Measurements from ENCODE around the gene ADAM15. TPM values are rescaled to one million over a fixed set of nuclear protein-coding genes. Genes with fewer than 3 reads are reported as not detected.

The ADAM15 gene
- total RNA-seq, 1 donor, result 69.9 TPM

DNA sequence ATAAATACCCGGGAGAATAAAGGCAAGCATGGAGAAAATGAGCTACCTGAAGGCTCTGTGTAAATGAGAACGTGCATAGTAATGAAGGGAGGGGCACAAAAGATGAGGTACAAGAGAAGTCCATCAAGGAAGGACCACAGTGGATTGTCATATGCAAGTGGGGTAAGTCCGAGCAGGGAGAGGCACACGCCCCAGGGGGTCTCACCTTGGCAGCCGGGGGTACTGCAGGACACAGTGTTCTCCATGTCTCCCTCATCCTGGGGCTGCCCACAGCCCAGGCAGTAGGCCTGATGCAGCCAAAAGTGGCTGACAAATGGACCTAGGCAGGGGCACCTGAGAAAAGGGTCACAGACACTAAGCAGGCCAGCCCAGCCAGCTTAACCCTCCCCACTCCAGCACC, 27.5 kb upstream of the ADAM15 start:
- no peak for DNase-seq (ENCODE audit: low read depth)
- TF ChIP-seq, protein P1, sequence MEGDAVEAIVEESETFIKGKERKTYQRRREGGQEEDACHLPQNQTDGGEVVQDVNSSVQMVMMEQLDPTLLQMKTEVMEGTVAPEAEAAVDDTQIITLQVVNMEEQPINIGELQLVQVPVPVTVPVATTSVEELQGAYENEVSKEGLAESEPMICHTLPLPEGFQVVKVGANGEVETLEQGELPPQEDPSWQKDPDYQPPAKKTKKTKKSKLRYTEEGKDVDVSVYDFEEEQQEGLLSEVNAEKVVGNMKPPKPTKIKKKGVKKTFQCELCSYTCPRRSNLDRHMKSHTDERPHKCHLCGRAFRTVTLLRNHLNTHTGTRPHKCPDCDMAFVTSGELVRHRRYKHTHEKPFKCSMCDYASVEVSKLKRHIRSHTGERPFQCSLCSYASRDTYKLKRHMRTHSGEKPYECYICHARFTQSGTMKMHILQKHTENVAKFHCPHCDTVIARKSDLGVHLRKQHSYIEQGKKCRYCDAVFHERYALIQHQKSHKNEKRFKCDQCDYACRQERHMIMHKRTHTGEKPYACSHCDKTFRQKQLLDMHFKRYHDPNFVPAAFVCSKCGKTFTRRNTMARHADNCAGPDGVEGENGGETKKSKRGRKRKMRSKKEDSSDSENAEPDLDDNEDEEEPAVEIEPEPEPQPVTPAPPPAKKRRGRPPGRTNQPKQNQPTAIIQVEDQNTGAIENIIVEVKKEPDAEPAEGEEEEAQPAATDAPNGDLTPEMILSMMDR (IDR thresholded peaks at IDR 0.05; ENCODE audit: insufficient read depth, low read length), result no peak
- H3K4me3 ChIP-seq (ENCODE audit: low read depth, low read length), result no peak overlapping the region

DNA sequence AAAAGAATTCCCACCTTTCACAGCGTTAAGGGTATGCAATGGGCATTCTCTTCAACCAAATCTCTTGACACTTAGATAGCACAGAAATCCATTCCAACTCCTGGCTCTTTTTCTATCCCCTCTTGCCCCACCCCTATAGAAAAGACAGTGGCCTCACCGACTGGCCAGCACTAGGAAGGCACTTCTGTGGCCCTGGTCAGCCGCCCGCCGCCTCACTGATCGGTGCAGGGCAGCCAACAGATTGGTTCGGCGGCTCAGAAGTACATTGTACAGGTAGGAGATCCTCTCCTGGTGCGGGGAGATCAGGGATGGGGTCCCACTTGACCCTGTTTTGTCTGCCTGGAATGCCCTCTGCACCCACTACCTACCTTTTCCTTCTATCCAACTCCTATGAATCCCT, 26.8 kb upstream of the ADAM15 start:
- DNase-seq (ENCODE audit: low read depth), result no peak
- TF ChIP-seq, protein P1 (IDR thresholded peaks at IDR 0.05; ENCODE audit: insufficient read depth, low read length), result no peak
- no peak overlapping the region for H3K4me3 ChIP-seq (ENCODE audit: low read depth, low read length)

DNA sequence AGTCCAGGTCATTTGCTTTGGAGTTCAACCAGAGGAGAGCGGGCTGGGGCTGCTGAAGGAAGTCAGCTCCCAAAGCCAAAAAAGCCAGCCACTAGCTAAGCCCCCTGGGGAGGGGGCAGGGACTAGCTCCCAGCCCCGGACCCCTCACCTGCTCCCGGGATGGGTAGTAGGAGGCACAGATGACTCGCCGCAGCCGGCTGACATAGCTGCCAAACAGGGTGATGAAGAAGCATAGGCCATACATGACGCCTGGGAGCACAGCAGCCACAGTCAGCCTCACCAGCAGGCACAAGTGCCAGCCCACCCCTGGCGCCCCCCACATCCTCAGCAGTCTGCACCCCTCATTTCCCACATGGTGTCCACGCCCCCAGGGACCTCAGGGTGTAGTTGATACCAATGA, 25.0 kb upstream of the ADAM15 start:
- DNase-seq (ENCODE audit: low read depth), result no peak
- TF ChIP-seq, protein P1 (IDR thresholded peaks at IDR 0.05; ENCODE audit: insufficient read depth, low read length), result no peak
- no peak overlapping the region for H3K4me3 ChIP-seq (ENCODE audit: low read depth, low read length)

DNA sequence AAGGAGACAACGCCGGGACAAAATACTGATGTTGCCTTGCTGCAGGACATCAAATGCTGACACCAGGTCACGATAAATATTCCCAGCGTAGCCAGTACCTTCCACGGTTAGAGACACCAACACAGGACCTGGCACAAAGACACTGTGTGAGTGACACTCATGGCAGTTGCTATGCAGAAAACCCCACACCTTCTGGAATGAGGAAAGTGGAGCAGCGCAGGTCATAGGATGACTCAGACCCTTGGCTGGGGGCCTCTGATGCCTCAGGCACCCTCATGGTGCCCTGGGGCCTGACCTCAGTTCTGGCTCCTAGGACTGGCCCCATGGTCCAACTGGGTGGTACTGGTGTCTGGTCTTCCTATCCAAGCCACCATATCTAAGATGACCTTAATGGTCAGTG, 24.5 kb upstream of the ADAM15 start:
- TF ChIP-seq, protein P1 (IDR thresholded peaks at IDR 0.05; ENCODE audit: insufficient read depth, low read length), result no peak
- DNase-seq (ENCODE audit: low read depth), result no peak
- H3K4me3 ChIP-seq (ENCODE audit: low read depth, low read length), result no peak overlapping the region

DNA sequence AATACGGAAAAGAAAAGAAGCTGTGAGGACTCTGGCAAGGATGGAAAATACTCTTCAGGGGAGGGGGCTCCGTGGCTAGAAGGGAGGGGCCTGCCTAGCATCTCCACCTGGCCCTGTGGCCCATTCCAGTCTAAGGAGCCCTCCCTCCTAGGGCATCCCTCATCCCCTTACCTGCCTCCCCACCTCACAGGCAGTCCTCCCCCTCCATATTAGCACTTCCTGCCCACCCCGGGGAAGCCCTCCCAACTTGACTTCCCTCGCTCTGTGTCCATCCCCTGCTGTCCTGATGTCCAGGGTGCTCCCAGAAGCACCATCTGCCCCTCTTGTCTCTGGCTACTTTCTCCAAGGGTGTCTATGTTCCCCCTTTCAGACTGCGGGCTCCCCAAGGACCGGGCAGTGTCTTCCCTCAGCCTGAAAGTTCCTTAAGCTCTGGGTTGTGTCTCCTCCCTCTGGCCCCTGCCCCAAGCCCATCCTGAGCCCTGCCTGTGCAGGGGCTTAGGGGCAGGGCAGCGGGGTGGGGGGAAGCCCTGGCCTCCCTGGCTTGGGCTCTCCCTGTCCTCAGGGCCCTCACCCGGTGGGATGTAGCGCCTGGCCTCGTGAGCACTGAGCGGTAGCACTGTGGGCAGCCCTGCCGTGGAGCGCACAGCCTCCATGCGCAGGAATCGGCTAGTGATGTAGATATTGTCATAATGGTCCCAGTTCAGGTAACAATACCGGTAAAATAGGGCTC, 21.4 kb upstream of the ADAM15 start:
- TF ChIP-seq, protein P1 (IDR thresholded peaks at IDR 0.05; ENCODE audit: insufficient read depth, low read length), result no peak
- DNase-seq (ENCODE audit: low read depth), result no peak
- no peak overlapping the region for H3K4me3 ChIP-seq (ENCODE audit: low read depth, low read length)

DNA sequence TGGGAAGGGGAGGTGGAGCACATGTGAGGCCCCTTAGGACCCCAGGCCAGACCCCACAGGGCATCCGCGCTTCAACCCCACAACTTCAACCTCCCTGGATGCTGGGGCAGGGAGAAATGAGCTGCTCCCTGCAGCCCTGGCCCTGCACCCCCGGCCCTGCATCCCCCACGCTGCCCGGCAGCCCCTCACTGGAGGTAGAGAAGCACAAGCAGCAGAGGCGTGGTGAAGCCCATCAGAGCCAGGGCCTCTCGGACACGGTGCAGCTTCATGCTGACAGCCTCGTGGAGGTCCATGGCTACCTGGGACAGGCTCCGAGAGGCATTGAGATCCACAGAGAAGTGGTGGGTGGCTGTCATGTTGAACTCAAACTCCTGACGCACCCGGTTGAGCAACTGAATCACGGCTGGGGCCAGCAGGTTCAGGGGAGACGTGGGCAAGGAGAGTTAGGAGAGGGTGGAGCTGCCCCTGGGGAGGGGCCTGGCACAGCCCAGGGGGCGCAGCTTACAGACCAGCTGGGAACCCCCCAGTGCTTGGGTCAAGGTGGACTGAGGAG, 20.8 kb upstream of the ADAM15 start:
- TF ChIP-seq, protein P1 (IDR thresholded peaks at IDR 0.05; ENCODE audit: insufficient read depth, low read length), result no peak
- DNase-seq (ENCODE audit: low read depth), result no peak
- H3K4me3 ChIP-seq (ENCODE audit: low read depth, low read length), result no peak overlapping the region

Measured in fibroblast of the aortic adventitia (primary cell).